OCI-LY1 (cell line): ENCODE data around the gene ARMH2.

Experiments used
- H2AFZ ChIP-seq: fragments of 200-600 bp; sonication (generic), shearing (Covaris generic); 2 replicates; pipeline ENCODE4 v1.6.0; 2014; ENCODE audit warnings: antibody characterized with exemption, mild to moderate bottlenecking, low read length
- H3F3A ChIP-seq: fragments of 200-600 bp; sonication (generic), shearing (Covaris generic); 2 replicates; pipeline ENCODE4 v1.6.0; 2014; ENCODE audit warnings: mild to moderate bottlenecking, antibody characterized with exemption, low read length, moderate library complexity; ENCODE audit not compliant: insufficient read depth
- H3K27ac ChIP-seq: fragments of 200-600 bp; sonication (generic); 2 replicates; pipeline ENCODE4 v1.5.1; 2014; ENCODE audit warnings: low read length, mixed run types, mild to moderate bottlenecking, low read depth; ENCODE audit not compliant: poor library complexity, severe bottlenecking
- H3K27me3 ChIP-seq: fragments of 200-600 bp; sonication (generic); 2 replicates; pipeline ENCODE4 v1.6.0; 2014; ENCODE audit warnings: antibody characterized with exemption, mild to moderate bottlenecking, low read length, moderate library complexity; ENCODE audit not compliant: insufficient read depth
- H3K36me3 ChIP-seq: fragments of 200-600 bp; sonication (generic); 2 replicates; pipeline ENCODE4 v1.6.1; 2014; ENCODE audit warnings: mild to moderate bottlenecking, antibody characterized with exemption, low read length, moderate library complexity, mixed read lengths; ENCODE audit not compliant: insufficient read depth
- H3K4me1 ChIP-seq: fragments of 200-600 bp; sonication (generic); 2 replicates; pipeline ENCODE4 v1.5.1; 2014; ENCODE audit warnings: mild to moderate bottlenecking, low read length, moderate library complexity; ENCODE audit not compliant: insufficient read depth, severe bottlenecking
- H3K4me2 ChIP-seq: fragments of 200-600 bp; sonication (generic), shearing (Covaris generic); 2 replicates; pipeline ENCODE4 v1.6.1; 2014; ENCODE audit warnings: low read length
- H3K4me3 ChIP-seq: fragments of 200-600 bp; sonication (generic); 2 replicates; pipeline ENCODE4 v1.5.1; 2014; ENCODE audit warnings: low read length, low read depth, mild to moderate bottlenecking, mixed read lengths; ENCODE audit not compliant: poor library complexity, severe bottlenecking
- H3K79me2 ChIP-seq: fragments of 200-600 bp; shearing (Covaris generic); 2 replicates; pipeline ENCODE4 v1.6.1; 2016; ENCODE audit warnings: mixed run types, low read length, mixed read lengths; ENCODE audit not compliant: insufficient read depth
- H3K9ac ChIP-seq: fragments of 200-600 bp; sonication (generic), shearing (Covaris generic); 2 replicates; pipeline ENCODE4 v1.6.1; 2014; ENCODE audit warnings: mild to moderate bottlenecking, low read length, mixed read lengths
- H3K9me2 ChIP-seq: fragments of 200-600 bp; sonication (generic), shearing (Covaris generic); 2 replicates; pipeline ENCODE4 v1.6.1; 2014; ENCODE audit warnings: low read depth, mild to moderate bottlenecking, low read length, mixed read lengths
- H3K9me3 ChIP-seq: fragments of 200-600 bp; shearing (Covaris generic); 2 replicates; pipeline ENCODE4 v1.6.1; 2014; ENCODE audit warnings: low read length, mixed read lengths
- H4K20me1 ChIP-seq: fragments of 200-600 bp; sonication (generic), shearing (Covaris generic); 2 replicates; pipeline ENCODE4 v1.6.0; 2016; ENCODE audit warnings: mild to moderate bottlenecking, low read length; ENCODE audit not compliant: insufficient read depth
- CTCF ChIP-seq: fragments of 200-600 bp; sonication (generic), shearing (Covaris generic); IDR thresholded peaks from 2 replicates; pipeline ENCODE4 v1.5.1; 2017; ENCODE audit warnings: mild to moderate bottlenecking, antibody characterized with exemption, low read length, moderate library complexity, mixed read lengths
- EZH2 ChIP-seq: fragments of 200-600 bp; sonication (generic), shearing (Covaris generic); IDR thresholded peaks from 2 replicates; pipeline ENCODE4 v1.8.0; 2017; ENCODE audit warnings: borderline replicate concordance, mixed run types, mild to moderate bottlenecking, antibody characterized with exemption, low read length, moderate library complexity, mixed read lengths

Gene ARMH2

GRCh38 chr6:24795106-24795505 lies 3.6 kb downstream of the ARMH2 start:
- Histone ChIP-seq H2AFZ (no peak overlapping the region), H3K9ac (no peak overlapping the region), H3K79me2 (no peaks in the 10 kb centered on the region), H3K4me3 (no peak overlapping the region), H3K9me2 (no peaks in the 10 kb centered on the region), H3K27ac (no peak overlapping the region), H4K20me1 (no peaks in the 10 kb centered on the region), H3K4me1 (no peaks in the 10 kb centered on the region), H3K27me3 (no peaks in the 10 kb centered on the region), H3F3A (no peaks in the 10 kb centered on the region), H3K4me2 (no peak overlapping the region), H3K9me3 (no peaks in the 10 kb centered on the region), H3K36me3 (no peaks in the 10 kb centered on the region)
- no peak for TF ChIP-seq CTCF
- TF ChIP-seq EZH2: no peak

- Histone ChIP-seq H3K4me1 (no peaks in the 10 kb centered on the region), H3K79me2 (no peaks in the 10 kb centered on the region), H3K9me2 (no peaks in the 10 kb centered on the region), H4K20me1 (no peaks in the 10 kb centered on the region), H3K4me3 (no peak overlapping the region), H3K9me3 (no peaks in the 10 kb centered on the region), H3K27ac (no peak overlapping the region), H2AFZ (no peak overlapping the region), H3K36me3 (peaks cover 60% of the 10 kb centered on the region), H3F3A (no peaks in the 10 kb centered on the region), H3K4me2 (no peak overlapping the region), H3K27me3 (no peaks in the 10 kb centered on the region), H3K9ac (no peak overlapping the region)
- TF ChIP-seq EZH2: no peak
These were observed 10.6 kb downstream of the ARMH2 start for GRCh38 chr6:24788031-24788665.

- no peak overlapping the region for H3K4me2 ChIP-seq
- H3K9ac ChIP-seq: no peak overlapping the region
- no peaks in the 10 kb centered on the region for H3K9me3 ChIP-seq
- peaks cover 88% of the 10 kb centered on the region for H3K36me3 ChIP-seq
- H3F3A ChIP-seq: no peaks in the 10 kb centered on the region
- no peaks in the 10 kb centered on the region for H3K27me3 ChIP-seq
- H3K27ac ChIP-seq: no peak overlapping the region
- no peak for TF ChIP-seq CTCF
- TF ChIP-seq EZH2: no peak
- peaks cover 36% of the 10 kb centered on the region for H3K4me1 ChIP-seq
- H3K79me2 ChIP-seq: peaks cover 55% of the 10 kb centered on the region
- no peak overlapping the region for H2AFZ ChIP-seq
- H4K20me1 ChIP-seq: no peaks in the 10 kb centered on the region
- H3K9me2 ChIP-seq: no peaks in the 10 kb centered on the region
- H3K4me3 ChIP-seq: no peak overlapping the region
These were observed 18.5 kb downstream of the ARMH2 start for GRCh38 chr6:24780206-24780605.

GRCh38 chr6:24779416-24780016 lies 19.2 kb downstream of the ARMH2 start:
- no peak overlapping the region; the same call in 1 of the 2 replicates for H3K4me2 ChIP-seq
- no peak overlapping the region for H3K9ac ChIP-seq
- no peaks in the 10 kb centered on the region for H3K27me3 ChIP-seq
- H3K9me3 ChIP-seq: no peaks in the 10 kb centered on the region
- no peaks in the 10 kb centered on the region for H3K9me2 ChIP-seq
- no peaks in the 10 kb centered on the region for H4K20me1 ChIP-seq
- H3K4me1 ChIP-seq: peaks cover 36% of the 10 kb centered on the region
- TF ChIP-seq CTCF: no peak
- no peak for TF ChIP-seq EZH2
- H3K4me3 ChIP-seq: no peak overlapping the region
- H3F3A ChIP-seq: no peaks in the 10 kb centered on the region
- H3K79me2 ChIP-seq: peaks cover 55% of the 10 kb centered on the region
- no peak overlapping the region for H3K27ac ChIP-seq
- H2AFZ ChIP-seq: no peak overlapping the region
- H3K36me3 ChIP-seq: peaks cover 81% of the 10 kb centered on the region
